ENCODE measurements around the gene STK32C.
"Not testable (repeated sequence)": the region's sequence is repeated elsewhere in the genome, so short reads cannot be mapped to it uniquely, and the experiment has no call there.

Gene STK32C

DNA sequence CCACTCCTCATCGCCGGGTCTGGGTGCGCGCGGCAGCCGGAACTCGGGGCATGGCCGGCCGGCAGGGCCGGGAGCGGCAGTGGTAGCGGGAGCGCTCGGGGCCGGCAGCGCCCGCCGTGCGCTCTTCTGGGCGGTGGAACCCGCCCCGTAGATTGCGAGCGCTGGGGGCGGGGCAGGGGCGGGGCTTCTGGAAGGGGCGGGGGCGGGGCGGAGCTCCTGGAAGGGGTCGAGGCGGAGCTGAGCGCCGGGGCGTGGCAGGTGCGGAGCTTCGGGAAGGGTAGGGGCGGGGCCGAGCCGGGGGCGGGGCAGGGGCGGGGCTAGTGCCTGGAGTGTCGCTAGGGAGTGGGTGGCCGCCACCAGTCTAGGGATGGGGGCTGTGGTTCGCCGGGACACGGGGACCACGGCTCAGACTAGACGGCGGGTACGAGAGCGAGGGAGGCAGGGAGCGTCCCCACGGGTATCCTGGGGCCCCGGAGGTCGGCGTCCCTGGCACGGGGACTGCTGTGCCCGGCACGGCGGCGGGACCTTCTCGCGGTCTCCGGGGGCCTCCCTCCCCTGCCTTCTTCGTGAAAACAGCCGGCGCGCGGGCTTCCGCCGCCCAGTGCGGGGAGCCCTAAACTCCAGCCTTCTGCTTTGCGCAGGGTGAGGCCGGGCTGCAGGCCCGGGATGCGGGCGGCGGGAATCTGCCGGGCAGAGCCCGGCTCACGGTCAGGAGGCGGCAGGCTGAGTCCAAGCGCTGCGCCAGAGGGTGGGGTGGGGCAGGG, at the start of gene STK32C:
Gene STK32C, minus strand, starts transcription at position 128 of the 764 bp plus-strand sequence. Its CDS starts 117 bp downstream, at position 11.
- DNase-seq = peak; percentile 86

DNA sequence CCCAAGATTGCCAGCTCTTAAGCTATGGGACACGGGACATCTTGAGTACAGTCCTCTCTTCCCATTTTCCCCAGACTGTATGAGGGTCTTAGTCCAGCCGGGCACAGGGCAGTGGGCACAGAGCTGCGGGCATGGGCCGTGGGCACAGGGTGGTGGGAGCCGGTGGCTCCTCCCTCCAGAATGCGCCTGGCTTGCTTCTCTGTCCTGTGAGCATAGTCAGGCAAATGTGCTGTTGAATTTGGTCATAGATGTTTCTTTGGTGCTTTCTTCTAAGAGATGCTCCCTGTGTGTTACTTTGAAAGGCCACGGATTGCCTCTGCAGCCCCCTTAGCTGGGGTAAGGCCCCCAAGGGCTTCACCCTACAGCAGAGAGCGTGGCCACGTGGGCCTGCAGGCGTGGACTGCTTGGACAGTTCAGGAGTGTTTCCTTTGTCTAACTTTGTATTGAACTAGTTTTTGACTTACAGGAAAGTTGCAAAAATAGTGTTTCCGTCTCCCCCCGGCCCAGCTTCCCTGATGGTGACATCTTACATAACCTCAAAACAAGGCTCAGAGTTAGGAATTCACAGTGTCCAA, 49.0 kb upstream of the STK32C start:
- no peak for DNase-seq

DNA sequence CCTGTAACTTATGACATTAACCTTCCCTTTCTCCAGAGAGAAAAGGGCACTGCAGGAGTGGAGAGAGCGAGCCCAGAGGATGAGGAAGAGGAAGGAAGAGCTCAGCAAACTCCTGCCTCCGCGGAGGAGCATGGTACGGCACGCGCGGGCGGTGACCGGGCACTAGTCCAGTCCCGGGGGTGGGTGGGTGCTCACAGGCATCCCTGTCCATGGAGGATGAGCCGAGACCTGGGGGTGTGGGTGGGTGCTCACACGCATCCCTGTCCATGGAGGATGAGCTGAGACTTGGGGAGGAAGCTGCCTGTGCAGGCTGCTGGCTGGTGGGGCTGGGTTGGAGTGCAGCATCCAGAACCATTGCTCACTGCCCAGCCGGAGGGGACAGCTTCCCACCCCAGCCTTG, 48.0 kb upstream of the STK32C start:
- no peak for DNase-seq

DNA sequence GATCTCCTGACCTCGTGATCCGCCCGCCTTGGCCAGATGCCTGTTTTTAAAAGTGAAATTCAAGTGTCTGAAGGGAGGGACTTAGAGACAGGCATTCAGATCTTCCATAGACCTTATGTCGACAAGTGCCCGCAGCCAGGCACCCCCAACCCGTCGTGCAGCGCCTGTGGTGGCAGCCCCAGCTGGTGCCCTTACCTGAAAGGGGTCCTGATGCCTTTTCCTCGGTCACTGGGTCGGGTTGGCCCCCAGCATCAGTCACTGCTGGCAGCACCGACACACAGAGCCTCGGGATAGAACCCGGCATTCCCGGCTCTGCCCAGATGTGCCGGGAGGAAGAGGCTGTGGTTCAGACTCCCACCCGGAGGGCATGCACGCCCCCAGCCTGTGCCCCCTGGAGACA, 47.5 kb upstream of the STK32C start:
- DNase-seq = no peak

DNA sequence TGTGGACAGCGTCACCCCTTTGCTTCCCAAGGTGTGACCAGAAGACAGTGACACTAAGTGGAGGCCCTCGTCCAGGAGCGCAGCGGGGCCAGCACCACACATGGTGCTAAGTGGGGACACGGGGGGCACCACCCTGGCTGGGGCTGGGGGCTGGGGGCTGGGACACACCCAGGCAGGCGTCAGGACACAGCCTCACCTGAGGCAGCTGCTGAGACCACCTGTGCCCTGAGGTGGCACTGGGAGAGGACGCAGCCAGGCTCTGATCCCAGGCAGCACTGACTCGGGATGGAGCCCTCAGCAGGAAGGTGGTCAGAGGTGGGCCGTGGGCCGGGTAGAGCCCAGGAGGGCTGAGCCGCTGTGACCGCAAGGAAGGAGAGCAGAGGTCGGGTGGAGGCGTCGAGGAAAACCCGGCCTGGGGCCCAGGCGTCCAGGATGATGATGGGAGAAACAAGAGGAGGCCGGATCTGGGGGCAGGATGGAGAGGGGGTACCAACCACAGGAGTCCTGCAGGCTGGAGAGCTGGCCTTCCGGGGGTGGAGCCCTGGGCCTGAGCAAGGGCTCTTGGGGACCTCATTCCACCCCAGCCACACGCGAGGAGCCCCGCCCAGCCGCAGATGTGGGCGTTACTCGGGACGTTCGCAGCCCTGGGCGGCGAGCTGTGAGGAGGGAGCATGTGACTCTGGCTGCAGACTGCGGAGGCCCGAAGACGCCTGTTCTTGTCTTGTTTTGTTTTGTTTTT, 46.8 kb upstream of the STK32C start:
- no peak for DNase-seq

DNA sequence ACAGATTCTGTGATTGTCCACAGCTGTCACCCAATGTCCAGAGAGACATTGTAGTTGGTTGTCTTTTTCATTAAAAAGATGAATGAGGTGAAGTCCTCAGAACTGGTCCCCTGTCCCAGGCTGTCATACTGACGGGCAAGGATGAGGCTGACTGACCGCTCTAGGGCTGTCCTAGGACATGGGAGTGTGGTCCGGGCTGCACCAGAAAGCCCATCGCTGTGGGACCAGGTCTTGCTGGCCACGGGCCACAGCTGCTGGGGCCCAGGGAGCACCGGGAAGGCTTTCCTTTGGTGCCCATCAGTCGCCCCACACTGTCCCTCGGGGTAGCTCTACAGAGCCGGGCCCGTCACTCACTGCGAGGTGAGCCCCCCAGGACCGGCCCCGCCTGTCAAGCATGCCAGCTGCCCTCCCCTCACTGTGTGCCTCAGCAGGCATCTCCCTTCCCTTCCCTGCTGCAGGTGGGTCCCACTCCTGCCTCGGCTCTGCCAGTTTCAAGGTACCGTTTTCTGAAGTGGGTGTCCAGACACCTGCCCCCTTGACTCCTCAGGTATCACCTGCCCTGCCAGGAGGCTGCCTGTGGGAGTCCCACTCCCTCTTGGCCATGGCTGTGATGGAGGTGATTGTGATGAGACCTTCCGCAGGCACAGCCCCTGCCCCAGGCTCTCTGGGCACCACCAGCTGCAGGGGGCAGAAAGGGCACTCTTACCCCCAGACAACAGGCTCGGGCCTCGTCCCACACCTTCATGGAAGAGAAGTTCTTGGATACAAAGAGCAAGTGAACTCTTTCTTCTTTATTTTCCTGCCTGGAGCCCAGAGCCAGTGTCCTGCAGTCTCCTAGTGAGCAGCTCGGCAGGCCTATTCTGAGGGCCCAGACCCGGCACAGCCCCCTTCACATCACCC, 46.0 kb upstream of the STK32C start:
- no peak for DNase-seq

DNA sequence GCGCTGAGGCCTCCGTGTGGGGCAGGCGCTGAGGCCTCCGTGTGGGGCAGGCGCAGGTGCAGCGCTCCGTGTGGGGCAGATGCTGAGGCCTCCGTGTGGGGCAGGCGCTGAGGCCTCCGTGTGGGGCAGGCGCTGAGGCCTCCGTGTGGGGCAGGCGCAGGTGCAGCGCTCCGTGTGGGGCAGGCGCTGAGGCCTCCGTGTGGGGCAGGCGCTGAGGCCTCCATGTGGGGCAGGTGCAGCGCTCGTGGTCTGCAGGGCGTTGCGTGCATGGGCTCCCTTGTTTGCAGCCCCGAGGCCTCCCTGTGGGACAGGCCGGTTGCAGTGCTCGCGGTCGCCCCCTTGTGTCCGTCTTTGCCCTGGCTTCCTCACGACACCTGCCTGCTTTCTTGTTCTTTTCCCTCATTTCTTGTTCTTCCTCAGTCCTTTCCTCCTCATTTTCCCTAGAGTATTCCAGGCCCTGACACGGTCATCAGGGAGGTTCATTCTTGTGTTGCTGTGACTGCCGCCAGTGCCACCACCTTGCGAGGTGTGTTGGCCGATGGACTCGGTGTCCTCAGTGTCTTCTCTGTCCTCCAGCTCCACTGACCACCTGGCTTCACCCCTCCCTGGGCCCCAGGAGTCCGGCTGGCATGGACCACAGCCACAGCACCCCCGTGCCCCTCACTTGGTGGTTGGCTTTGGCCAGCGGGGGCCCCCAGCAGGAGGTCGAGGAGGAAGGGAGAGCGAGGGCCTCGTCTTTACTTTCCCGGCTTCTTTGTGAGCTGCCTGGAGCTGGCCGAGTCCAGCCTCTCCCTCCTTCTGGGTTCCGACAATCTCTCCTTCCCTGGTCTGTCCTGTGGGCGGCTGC, 44.9 kb upstream of the STK32C start:
- not testable (repeated sequence) for DNase-seq

DNA sequence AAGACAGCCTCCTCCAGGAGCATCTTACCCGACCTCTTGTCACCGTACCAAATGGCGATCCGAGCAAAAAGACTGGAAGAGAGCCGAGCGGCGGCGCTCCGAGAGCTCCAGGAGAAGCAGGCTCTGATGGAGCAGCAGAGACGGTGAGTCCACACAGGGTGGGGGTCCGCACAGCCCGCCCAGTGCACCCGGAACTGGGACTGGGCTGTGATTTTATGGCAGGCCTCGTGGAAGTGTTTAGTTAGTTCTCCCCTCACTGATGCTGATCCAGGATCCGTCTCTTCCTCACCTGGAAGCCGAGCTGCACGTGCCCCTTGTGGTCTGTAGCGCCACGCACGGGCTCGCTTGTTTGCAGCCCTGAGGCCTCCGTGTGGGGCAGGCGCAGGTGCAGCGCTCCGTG, 43.9 kb upstream of the STK32C start:
- DNase-seq = no peak

DNA sequence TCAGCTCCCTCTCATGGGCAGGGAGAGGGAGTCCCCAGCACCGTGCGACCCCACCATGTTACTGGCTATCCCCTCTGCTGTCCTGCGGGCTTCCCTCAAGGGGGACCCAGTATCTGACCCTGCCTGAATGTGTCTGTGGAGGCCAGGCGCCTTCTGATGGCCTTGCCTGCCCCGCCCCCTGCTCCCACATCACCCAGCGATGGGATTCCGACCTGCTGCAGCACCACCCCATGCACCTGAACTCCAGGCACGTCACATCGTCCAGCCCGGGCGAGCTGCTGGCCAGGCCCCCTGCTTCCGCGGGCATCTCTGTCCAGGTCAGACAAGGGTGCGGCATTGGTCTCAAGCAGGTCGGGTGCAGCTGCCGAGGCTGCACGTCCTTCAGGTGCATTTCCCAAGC, 43.2 kb upstream of the STK32C start:
- no peak for DNase-seq

DNA sequence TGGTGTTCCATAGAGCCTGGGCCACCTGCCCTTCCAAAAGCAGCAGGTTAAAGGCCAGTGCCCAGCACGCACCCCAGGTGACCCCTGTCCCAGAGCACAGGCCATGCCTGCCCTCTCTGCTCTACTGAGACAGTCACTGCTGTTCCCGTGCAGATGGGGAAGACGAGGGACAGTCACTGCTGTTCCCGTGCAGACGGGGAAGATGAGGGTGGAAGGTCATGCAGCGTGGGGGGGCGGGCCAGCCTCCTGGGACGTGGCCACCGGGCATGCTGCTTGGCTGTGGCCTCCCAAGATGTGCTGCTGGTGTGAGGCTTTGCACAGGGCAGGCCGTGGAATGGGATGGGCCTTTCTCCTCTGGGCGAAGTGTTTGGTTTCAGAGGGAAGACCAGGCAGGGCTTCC, 42.6 kb upstream of the STK32C start:
- no peak for DNase-seq

DNA sequence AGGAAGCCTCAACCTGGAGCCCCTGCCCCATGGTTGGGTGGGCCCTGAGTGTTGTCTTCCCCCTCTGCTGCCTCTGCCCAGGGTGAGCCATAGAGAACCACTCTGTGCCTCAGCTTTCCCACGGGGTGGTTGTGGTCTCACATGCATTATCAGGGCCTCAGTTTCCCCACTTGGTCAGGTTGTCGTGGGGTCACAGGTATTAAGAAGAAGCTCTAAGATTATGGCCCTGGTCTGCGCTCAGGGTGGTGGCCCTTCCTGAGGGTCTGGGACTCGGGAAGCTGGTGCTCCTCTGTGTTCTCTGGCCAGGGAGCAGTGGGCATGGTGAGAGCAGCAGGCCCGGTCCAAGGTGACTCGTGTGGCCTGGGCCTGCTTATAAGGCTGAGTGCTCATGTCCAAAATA, 42.0 kb upstream of the STK32C start:
- DNase-seq = no peak

DNA sequence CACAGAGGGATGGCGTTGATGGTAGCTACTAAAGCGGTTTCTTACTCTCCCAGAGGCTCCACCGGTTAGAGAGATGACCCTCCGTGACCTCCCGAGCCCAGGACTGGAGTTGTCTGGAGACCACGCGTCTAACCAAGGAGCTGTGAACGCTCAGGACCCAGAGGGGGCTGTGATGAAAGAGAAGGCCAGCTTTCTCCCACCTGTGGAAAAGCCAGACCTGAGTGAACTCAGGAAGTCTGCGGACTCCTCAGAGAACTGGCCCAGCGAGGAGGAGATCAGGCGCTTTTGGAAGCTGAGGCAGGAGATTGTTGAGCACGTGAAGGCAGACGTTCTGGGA, 40.1 kb upstream of the STK32C start:
- DNase-seq = no peak

DNA sequence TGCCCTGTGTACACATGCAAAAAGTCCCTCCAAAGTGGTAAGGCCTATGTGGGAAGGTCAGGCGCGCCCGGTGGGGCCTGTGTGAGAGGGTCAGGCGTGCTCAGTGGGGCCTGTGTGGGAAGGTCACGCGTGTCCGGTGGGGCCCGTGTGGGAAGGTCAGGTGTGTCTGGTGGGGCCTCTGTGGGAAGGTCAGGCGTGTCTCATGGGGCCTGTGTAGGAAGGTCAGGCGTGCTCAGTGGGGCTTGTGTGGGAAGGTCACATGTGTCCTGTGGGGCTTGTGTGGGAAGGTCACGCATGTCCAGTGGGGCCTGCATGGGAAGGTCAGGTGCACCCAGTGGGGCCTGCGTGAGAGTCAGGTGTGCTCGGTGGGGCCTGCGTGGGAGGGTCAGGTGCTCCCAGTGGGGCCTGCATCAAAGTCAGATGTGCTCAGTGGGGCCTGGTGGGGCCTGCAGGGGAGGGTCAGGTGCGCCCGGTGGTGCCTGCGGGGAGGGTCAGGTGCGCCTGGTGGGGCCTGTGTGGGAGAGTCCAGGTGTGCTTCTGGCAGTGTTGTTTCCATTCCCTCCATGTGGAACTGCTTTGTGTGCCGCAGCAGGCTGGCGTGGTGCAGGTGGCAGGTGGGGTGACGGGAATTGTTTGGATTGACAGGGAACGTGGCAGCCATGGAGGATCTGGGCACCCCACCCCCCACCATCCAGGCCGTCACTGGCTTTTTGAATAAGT, 39.6 kb upstream of the STK32C start:
- no peak for DNase-seq

DNA sequence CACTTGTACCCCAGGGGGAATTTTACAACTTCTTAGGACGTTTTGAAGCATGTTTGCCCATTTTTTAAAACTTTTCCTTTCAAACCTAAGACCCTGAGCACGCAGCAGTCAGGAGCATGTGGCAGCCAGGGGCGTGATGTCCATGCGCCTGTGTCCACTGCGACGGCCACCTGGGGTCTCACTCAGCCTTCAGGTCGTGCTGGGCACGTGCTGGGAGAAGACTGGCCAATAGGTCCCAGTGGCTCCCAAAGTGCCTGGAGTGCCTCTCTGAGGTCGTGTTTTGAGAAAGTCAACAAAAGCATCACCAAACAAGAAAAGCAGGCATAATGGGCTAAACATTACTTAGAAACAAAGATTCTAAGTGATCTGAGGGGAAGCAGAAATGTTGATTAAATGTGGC, 39.1 kb upstream of the STK32C start:
- DNase-seq = no peak

DNA sequence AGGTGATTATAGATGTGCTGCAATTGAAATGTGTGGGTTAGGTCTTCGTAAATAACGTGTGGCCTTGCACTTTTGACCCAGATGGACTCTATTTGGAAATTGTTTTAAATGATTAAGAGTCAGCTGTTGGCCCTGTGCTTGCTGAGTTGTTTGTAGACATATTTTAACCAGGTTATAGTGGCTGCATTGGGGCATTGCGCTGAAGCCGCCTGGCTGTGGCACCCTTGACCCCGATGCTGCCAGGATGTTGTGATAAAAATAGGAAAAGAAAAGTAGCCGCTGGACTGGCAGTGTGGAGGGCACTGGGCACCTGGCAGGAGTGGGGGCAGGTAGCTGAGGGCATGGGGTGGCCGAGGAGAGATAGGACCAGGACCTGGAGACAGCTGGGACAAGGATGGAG, 37.6 kb upstream of the STK32C start:
- DNase-seq = no peak

DNA sequence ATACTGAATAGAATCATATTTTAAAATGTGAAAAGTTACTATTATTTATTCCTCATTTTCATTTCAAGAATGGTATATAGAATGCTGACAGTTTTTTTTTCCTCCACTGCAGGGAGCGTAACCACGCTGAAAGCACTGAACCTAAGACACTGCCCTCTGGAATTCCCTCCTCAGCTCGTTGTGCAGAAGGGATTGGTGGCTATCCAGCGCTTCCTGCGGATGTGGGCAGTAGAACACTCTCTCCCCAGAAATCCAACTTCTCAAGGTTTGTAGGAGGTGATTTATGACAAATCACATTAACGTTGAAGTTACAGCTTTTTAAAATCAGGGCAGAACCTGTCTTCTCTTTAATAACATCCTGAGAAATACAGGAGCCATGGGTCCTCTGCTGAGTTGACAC, 36.6 kb upstream of the STK32C start:
- no peak for DNase-seq

DNA sequence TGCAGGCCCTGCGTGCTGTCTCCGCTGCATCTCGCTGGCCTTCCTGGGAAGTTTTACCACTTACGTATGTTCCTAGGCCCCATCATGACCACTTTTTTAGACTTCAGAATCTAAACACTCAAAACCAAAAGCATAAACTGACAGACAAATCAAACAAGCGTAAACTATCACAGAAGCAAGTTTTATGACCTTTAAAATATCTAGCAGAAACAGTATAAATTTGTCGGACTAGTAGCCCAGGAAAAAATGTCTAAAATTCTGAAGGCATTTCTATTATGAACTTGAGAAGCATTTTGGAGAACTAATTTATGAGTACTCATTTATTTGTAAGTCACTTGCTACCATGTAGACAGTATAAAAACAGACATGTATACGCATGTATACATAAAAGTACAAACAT, 34.8 kb upstream of the STK32C start:
- DNase-seq = no peak

DNA sequence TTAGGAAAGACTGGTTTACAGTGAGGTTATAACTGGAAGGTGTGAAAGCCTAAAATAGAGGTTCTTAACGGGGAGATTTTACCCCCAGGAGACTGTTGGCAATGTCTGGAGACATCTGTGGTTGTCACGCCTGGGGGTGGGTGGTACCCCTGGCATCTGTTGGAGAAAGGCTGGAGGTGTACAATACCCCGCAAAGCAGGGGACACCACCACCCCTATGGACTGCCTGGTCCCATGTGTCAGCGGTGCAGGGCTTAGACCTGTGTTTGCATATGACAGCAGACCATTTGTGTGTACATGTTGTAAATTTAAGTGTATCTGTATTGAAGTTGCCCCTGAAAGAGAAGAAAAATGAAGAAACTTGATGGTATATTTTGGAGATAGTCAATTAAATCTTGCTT, 34.0 kb upstream of the STK32C start:
- DNase-seq = no peak

DNA sequence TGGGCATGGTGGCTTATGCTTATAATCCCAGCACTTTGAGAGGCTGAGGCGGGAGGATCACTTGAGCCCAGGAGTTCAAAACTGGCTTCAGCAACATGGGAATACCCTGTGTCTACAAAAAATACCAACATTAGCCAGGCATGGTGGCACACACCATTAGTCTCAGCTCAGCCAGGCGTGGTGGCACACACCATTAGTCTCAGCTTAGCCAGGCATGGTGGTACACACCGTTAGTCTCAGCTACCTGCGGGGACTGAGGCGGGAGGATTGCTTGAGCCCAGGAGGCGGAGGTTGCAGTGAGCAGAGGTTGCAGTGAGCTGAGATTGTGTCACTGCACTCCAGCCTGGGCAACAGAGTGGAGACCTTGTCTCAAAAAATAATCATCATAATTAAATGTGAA, 33.3 kb upstream of the STK32C start:
- no peak for DNase-seq

DNA sequence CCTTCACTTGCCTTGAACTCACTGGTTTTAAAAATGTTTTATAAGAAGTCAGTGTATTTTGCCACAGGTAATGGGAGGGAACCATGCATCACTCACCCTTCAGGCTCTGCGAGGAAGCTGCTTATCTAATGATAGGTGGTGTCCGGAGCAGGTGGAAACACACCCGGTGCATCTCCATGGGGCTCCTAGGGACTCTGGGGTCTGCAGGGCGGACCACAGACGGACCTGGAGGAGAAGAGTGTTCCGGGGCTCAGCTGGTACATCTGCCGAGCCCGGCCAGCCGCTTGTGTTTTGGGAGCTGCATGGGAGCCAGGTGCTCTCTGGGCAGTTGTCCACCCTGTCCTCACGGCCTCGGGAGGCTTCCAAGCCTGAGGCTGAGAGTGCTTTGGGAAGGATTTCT, 31.5 kb upstream of the STK32C start:
- no peak for DNase-seq

DNA sequence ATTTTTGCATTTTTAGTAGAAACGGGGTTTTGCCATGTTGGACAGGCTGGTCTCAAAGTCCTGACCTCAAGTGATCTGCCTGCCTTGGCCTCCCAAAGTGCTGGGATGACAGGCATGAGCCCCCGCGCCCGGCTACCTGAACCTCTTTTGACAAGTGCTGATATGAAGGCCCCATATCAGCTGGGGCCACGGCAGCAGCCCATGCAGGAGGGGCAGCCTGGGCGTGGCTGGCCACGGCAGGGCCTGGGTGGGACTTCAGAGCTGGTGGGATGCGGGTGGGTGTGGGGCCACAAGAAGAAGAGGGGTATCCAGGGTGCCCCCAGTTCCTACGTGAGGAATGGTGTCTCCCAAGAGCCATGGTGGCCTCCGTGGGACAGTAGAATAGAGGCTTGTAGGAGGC, 31.1 kb upstream of the STK32C start:
- no peak for DNase-seq

DNA sequence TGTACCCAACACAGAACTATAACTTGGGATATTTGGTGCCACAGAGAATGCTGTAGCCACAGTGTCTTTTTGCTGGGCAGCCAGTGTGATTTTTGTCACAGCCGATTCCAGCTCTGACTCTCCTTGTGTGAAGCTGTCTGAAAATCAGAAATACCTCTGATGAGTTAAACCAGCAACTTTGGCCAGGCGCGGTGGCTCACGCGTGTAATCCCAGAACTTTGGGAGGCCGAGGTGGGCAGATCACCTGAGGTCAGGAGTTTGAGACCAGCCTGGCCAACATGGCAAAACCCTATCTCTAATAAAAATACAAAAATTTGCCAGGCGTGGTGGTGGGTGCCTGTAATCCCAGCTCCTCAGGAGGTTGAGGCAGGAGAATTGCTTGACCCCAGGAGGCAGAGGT, 30.1 kb upstream of the STK32C start:
- DNase-seq = not testable (repeated sequence)
